CD4-positive, alpha-beta T cell (primary cell): ENCODE results near the gene MACROH2A1. TPM values are rescaled to one million over a fixed set of nuclear protein-coding genes. Genes with fewer than 3 reads are reported as not detected.

Experiments used
- ATAC-seq: fragments of 200-7000 bp; cut with Tn5 transposase; one replicate; pipeline ENCODE4 v1.10.0; 2022; ENCODE audit warnings: mild to moderate bottlenecking; ENCODE audit not compliant: poor library complexity
- CTCF ChIA-PET: fragments of 350-600 bp; sonication (Branson Sonifier 250); formaldehyde crosslinking; loops from one replicate; lab custom pipeline; 2021; ENCODE audit warnings: antibody characterized with exemption, inconsistent platforms; lab: Charles Lee
- POLR2A ChIA-PET: fragments of 350-600 bp; sonication (Branson Sonifier 250); formaldehyde crosslinking; loops from one replicate; lab custom pipeline; 2021; ENCODE audit warnings: antibody characterized with exemption, inconsistent platforms; lab: Charles Lee
- DNase-seq, 14 experiments: peaks; one replicate each; pipeline ENCODE4 v3.0.0-alpha.2; 2013 to 2020; ENCODE audit warnings: mixed read lengths in 2 of 14
- H3K27ac ChIP-seq, 2 donors: one replicate each; pipeline versions ENCODE4 v1.5.1 to v1.7.0; 2013; ENCODE audit warnings: low read length in 2 of 2, low read depth in 1 of 2, mild to moderate bottlenecking in 1 of 2
- H3K27me3 ChIP-seq, 2 experiments: 1 replicate in 1 of 2; 2 replicates in 1 of 2; pipeline versions ENCODE4 v1.6.1 to v1.7.0; 2013; ENCODE audit warnings: low read length in 2 of 2, control low read depth in 1 of 2, mild to moderate bottlenecking in 1 of 2, moderate library complexity in 1 of 2; ENCODE audit not compliant: insufficient read depth in 2 of 2, control insufficient read depth in 1 of 2
- H3K36me3 ChIP-seq: one replicate; pipeline ENCODE4 v1.6.1; 2013; ENCODE audit warnings: low read length, control low read depth; ENCODE audit not compliant: insufficient read depth
- H3K4me1 ChIP-seq: one replicate; pipeline ENCODE4 v1.6.1; 2013; ENCODE audit warnings: low read length, control low read depth; ENCODE audit not compliant: insufficient read depth
- H3K4me3 ChIP-seq: one replicate; pipeline ENCODE4 v1.5.1; 2013; ENCODE audit warnings: mild to moderate bottlenecking, low read length, moderate library complexity
- H3K9me3 ChIP-seq, 2 experiments: 1 replicate in 1 of 2; 2 replicates in 1 of 2; pipeline versions ENCODE4 v1.6.1 to v1.7.0; 2013; ENCODE audit warnings: low read length in 2 of 2, mild to moderate bottlenecking in 2 of 2, control low read depth in 1 of 2, moderate library complexity in 1 of 2; ENCODE audit not compliant: control insufficient read depth in 1 of 2, insufficient read depth in 1 of 2
- H3K27ac Mint-ChIP-seq: one replicate; pipeline ENCODE4 v1.8.0; 2020; ENCODE audit warnings: mixed read lengths
- H3K27me3 Mint-ChIP-seq: one replicate; pipeline ENCODE4 v1.8.0; 2021; ENCODE audit warnings: mixed read lengths
- H3K36me3 Mint-ChIP-seq: one replicate; pipeline ENCODE4 v1.8.0; 2021; ENCODE audit warnings: low read depth, mixed read lengths
- H3K4me1 Mint-ChIP-seq: one replicate; pipeline ENCODE4 v1.8.0; 2021; ENCODE audit warnings: low read depth, mixed read lengths
- H3K4me3 Mint-ChIP-seq: one replicate; pipeline ENCODE4 v1.8.0; 2020; ENCODE audit warnings: mild to moderate bottlenecking, mixed read lengths
- H3K9me3 Mint-ChIP-seq: one replicate; pipeline ENCODE4 v1.8.0; 2020; ENCODE audit warnings: mixed read lengths
- intact Hi-C, 2 experiments: fragments of 100-400 bp; cut with DNase I in 1 of 2; cut with micrococcal nuclease in 1 of 2; formaldehyde crosslinking; loops; one replicate each; pipeline versions ENCODE4 v1.15.1 to v1.9.0; 2023 to 2025; cut with DNase I, micrococcal nuclease
- total RNA-seq, 174 experiments: library from RNA in 2 of 174; stranded (reverse) in 2 of 174; gene quantifications; one replicate each; pipeline ENCODE4 v1.2.3 and lab custom pipeline; 2021 to 2026
- TF ChIP-seq, protein P1 (sequence below): fragments of 200-600 bp; IDR thresholded peaks from one replicate; pipeline ENCODE4 v1.8.0; 2022; ENCODE audit warnings: antibody characterized with exemption, mild to moderate bottlenecking

Gene MACROH2A1
- total RNA-seq, 2 experiments from 2014 or later, result 114 to 120 TPM

DNA sequence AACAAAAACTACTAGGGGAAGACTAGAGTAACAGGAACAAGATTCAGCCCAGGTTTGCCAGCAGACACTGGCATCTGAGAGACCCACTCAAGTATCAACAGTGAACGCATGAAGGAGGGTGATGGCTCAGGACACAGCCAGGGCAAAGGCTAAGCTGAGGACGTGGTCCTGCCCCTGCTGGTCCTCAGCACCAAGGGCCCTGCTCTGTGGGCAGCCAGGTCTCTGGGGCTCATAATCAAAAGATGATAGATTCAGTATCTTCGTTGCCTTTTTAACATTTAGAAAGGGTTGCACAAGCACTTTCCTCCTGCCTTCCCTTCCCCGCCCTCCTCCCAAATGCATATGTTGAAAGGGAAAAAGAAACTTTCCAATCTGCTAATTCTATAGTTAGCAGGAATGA, 31.5 kb downstream of the MACROH2A1 start:
- H3K27me3 ChIP-seq, result no peaks in the 10 kb centered on the region
- POLR2A ChIA-PET, result no interaction called here
- H3K27ac Mint-ChIP-seq, result no peak overlapping the region
- H3K4me3 ChIP-seq, result no peak overlapping the region
- H3K4me3 Mint-ChIP-seq, result no peak overlapping the region
- ATAC-seq, result no peak
- CTCF ChIA-PET, result no interaction called here
- H3K9me3 ChIP-seq, result no peaks in the 10 kb centered on the region
- TF ChIP-seq, protein P1, sequence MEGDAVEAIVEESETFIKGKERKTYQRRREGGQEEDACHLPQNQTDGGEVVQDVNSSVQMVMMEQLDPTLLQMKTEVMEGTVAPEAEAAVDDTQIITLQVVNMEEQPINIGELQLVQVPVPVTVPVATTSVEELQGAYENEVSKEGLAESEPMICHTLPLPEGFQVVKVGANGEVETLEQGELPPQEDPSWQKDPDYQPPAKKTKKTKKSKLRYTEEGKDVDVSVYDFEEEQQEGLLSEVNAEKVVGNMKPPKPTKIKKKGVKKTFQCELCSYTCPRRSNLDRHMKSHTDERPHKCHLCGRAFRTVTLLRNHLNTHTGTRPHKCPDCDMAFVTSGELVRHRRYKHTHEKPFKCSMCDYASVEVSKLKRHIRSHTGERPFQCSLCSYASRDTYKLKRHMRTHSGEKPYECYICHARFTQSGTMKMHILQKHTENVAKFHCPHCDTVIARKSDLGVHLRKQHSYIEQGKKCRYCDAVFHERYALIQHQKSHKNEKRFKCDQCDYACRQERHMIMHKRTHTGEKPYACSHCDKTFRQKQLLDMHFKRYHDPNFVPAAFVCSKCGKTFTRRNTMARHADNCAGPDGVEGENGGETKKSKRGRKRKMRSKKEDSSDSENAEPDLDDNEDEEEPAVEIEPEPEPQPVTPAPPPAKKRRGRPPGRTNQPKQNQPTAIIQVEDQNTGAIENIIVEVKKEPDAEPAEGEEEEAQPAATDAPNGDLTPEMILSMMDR, result no peak
- DNase-seq, result no peak
- H3K27ac ChIP-seq, result no peak overlapping the region
- H3K4me1 ChIP-seq, result peaks cover 1% of the 10 kb centered on the region
- H3K4me1 Mint-ChIP-seq, result peaks cover 8% of the 10 kb centered on the region
- H3K27me3 Mint-ChIP-seq, result no peaks in the 10 kb centered on the region
- peaks cover 93% of the 10 kb centered on the region for H3K36me3 Mint-ChIP-seq
- peaks cover 58% of the 10 kb centered on the region for H3K36me3 ChIP-seq
- H3K9me3 Mint-ChIP-seq, result no peaks in the 10 kb centered on the region
- intact Hi-C loops, result no loop called here

DNA sequence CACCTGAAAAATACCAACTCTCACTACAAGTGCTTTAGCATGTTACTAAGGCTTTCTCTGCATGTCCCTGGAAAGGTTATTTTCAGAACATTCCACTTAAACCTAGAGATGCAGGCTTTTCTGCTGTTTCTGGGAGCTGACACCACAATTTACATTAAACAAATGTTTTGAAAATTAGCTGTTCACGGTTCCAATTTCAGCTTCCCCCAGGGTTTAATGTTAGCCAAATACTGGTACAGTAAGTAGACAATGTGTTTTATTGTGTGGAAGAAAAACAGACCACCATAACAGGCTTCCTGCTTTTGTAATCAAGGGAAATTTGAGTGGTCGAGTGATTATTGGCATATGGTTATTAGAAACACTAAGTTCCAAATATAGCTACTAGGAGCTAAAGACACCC, 32.0 kb downstream of the MACROH2A1 start:
- H3K4me1 Mint-ChIP-seq, result peaks cover 4% of the 10 kb centered on the region
- no peak overlapping the region for H3K27ac Mint-ChIP-seq
- ChIA-PET CTCF (no interaction called here), POLR2A (no interaction called here)
- no peak overlapping the region for H3K4me3 ChIP-seq
- H3K27me3 ChIP-seq, result no peaks in the 10 kb centered on the region
- no peak overlapping the region for H3K27ac ChIP-seq
- intact Hi-C loops, result no loop called here
- H3K9me3 ChIP-seq, result no peaks in the 10 kb centered on the region
- peaks cover 58% of the 10 kb centered on the region for H3K36me3 ChIP-seq
- no peak overlapping the region for H3K4me3 Mint-ChIP-seq
- TF ChIP-seq, protein P1, result no peak
- ATAC-seq (no peak), DNase-seq (no peak)
- no peaks in the 10 kb centered on the region for H3K27me3 Mint-ChIP-seq
- H3K36me3 Mint-ChIP-seq, result peaks cover 95% of the 10 kb centered on the region
- no peaks in the 10 kb centered on the region for H3K9me3 Mint-ChIP-seq
- H3K4me1 ChIP-seq, result no peaks in the 10 kb centered on the region

DNA sequence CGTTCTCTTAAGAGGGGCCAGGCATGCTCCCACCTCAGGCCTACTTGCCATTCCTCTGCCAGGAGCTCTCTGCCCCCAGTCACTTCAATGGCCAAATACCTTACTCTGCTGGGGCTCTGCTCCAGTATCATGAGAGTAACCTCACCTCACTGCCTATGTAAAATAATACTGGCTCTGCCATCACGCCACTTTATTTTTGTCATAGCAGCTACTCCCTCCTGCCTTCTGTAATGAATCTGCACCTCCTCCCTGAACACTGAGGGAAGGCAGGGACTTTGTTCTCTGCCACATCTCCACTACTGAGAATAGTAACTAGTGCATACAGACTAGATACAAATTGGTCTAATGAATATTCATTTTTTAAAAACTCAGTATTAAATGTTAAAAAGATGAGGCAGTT, 33.8 kb downstream of the MACROH2A1 start:
- Mint-ChIP-seq H3K4me3 (no peak overlapping the region), H3K36me3 (peaks cover 96% of the 10 kb centered on the region), H3K9me3 (no peaks in the 10 kb centered on the region), H3K27me3 (no peaks in the 10 kb centered on the region), H3K4me1 (peaks cover 19% of the 10 kb centered on the region), H3K27ac (no peak overlapping the region)
- POLR2A ChIA-PET, result no interaction called here
- Histone ChIP-seq H3K36me3 (peaks cover 66% of the 10 kb centered on the region), H3K4me1 (peaks cover 3% of the 10 kb centered on the region), H3K4me3 (no peak overlapping the region), H3K27me3 (no peaks in the 10 kb centered on the region), H3K9me3 (no peaks in the 10 kb centered on the region), H3K27ac (no peak overlapping the region)
- TF ChIP-seq, protein P1, result no peak
- no peak for ATAC-seq
- CTCF ChIA-PET, result no interaction called here
- DNase-seq, result no peak
- intact Hi-C loops, result no loop called here
